GM12892 (cell line): ENCODE data around the gene LONRF3.

Experiments
- DNase-seq: peaks from one replicate; pipeline ENCODE4 v3.0.0; 2011; ENCODE audit not compliant: insufficient read length
- FAIRE-seq: peaks from 2 replicates; lab custom pipeline; 2011; peaks lifted over from hg19 to GRCh38; lab: Jason Lieb, UNC
- POLR2A ChIP-seq: IDR thresholded peaks from 2 replicates; pipeline ENCODE4 v1.6.1; 2011; ENCODE audit warnings: low read depth, low read length, control low read depth
- POLR2AphosphoS5 ChIP-seq: IDR thresholded peaks from 2 replicates; pipeline ENCODE4 v1.6.1; 2011; ENCODE audit warnings: low read depth, low read length, control low read depth
- TAF1 ChIP-seq: IDR thresholded peaks from 2 replicates; pipeline ENCODE4 v1.6.1; 2011; ENCODE audit warnings: low read depth, mild to moderate bottlenecking, control low read depth, low read length, borderline replicate concordance

Gene LONRF3

GRCh38 chrX:118968031-118968430, 6.4 kb upstream of the LONRF3 start:
- TF ChIP-seq POLR2A: no peak
- TF ChIP-seq TAF1: no peak
- no peak for TF ChIP-seq POLR2AphosphoS5
- no peak for FAIRE-seq

GRCh38 chrX:118971552-118971951, 2.9 kb upstream of the LONRF3 start:
- DNase-seq (no peak), FAIRE-seq (no peak)
- TF ChIP-seq POLR2A: no peak
- TF ChIP-seq POLR2AphosphoS5: no peak
- TF ChIP-seq TAF1: no peak

More at GRCh38 chrX:118968031-118968430, 6.4 kb upstream of the LONRF3 start:
- no peak for DNase-seq

- no peak for TF ChIP-seq POLR2A
- no peak for DNase-seq
- FAIRE-seq: no peak
Measured at GRCh38 chrX:118973389-118974087, 880 bp upstream of the LONRF3 start.

GRCh38 chrX:118974908-118975671, 672 bp downstream of the LONRF3 start:
- DNase-seq (peak; percentile 27), FAIRE-seq (no peak)

DNA sequence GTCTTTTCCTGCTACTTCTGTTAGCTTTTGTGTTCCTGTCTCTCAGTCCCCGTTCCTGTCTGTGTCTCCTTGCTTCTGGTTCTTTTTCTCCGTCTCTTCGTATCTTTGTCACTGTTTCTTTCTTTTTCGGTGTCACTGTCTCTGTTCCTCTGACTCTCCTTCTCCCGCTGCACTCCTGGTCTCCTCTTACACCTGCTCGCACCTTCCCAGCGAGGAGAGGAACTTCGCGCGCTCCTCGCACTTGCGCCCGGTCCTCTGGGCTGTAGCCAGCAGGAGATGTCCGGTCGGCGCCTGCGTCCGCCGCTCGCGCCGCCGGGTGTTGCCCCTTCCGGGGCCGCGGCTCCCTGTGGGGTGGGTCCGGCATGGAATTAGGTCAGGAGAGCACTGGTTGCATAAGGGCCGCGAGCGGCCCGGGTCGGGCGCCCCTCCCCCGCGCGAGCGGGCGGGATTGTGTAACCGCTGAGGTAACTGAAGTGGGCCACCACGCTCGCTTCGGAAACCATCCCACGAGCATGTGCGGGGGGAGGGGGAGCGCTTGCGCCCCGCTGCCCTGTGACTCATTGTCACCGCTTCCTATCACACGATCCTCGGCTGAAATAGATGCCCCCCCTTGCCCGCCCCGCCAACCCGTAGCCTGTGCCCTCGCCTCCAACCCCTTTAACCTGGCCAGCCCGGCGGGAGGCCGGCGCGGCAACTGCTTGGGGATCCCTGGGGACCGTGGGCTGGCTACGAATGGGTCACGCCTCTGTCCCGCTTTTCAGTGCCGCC, 1.6 kb downstream of the LONRF3 start:
- FAIRE-seq: no peak
- peak; percentile 29 for DNase-seq
- TF ChIP-seq TAF1: no peak
- no peak for TF ChIP-seq POLR2A
- no peak for TF ChIP-seq POLR2AphosphoS5

More at GRCh38 chrX:118974908-118975671, 672 bp downstream of the LONRF3 start:
- TF ChIP-seq TAF1 (no peak), POLR2A (no peak), POLR2AphosphoS5 (no peak)

DNA sequence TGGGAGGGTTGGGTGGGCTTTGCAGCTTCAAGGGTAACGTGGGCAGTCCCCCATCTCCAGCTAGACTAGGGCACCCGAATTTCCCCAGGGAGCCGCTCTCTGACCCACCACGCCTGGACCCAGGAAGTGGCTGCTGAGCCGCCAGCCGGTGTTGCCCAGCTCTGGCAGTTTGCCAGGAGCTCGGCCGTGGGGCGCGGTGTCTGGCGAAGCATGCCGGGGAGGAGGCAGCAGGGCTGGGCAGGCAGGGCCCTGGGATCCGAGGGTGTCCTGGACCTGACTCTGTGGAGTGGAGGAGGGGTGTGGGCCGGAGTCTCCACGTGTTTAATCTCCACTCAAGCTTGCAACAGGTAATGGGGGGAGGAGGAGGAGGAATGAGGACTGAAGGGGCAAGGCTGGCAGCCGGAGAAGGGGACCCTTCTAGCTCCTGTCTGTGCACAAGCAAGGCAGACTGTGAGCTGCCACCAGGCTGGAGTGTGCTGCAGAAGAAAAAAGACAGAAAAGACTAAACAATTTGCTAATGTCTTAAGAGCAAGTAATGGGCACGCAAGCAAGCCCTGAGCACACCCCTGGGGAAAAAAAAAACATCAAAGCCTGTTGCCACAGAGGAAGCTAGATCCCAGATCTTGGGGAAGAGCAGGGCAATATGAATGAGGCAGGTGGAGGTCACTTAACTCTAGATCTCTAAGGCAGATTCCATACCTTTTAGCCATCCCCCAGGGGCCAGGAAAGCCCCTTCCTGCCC, 2.4 kb downstream of the LONRF3 start:
- no peak for TF ChIP-seq TAF1
- no peak for TF ChIP-seq POLR2AphosphoS5
- TF ChIP-seq POLR2A: no peak
- DNase-seq (no peak), FAIRE-seq (no peak)

DNA sequence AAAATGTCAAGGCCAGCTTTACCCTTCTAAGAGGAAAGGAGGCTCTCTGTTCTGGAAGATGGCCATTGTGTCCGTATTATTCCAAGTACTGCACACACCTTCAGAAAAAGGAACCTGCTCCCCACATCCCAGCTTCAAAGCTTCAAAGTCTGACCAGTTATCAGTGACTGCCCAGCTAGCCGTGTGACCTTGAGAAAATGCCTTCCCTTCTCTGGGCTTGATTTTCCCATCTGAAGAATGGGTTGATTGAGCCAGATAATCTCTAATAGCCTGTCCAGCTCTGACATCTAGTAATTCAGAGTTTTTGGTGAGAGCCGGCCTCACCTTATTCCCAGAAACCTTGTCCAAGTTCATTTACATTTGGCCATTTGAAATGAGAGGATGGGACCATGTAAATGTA, 3.0 kb downstream of the LONRF3 start:
- DNase-seq (no peak), FAIRE-seq (no peak)
- TF ChIP-seq POLR2A (no peak), TAF1 (no peak), POLR2AphosphoS5 (no peak)

DNA sequence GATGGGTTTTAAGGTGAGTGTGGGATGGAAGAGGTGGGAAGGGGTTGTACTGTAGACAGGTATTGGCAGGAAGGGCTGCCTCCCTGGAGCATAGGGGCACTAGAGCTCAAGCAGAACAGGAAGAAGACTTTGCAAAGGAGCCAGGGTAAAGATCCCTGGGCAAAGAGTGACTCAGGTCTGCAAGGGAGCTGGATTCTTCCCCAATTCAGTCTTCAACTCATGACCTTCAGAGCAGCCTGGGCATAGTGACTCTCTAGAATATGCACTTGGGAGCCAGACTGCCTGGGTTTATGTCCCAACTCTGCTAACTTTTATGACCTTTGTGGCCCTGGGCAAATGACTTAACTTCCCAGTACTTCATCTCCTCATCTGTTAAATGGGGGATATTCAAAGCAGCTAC, 4.0 kb downstream of the LONRF3 start:
- no peak for TF ChIP-seq POLR2AphosphoS5
- TF ChIP-seq TAF1: no peak
- TF ChIP-seq POLR2A: no peak
- no peak for DNase-seq
- no peak for FAIRE-seq

- no peak for TF ChIP-seq POLR2AphosphoS5
- TF ChIP-seq POLR2A: no peak
- no peak for TF ChIP-seq TAF1
- no peak for FAIRE-seq
Measured at GRCh38 chrX:118980761-118981160, 6.3 kb downstream of the LONRF3 start.

DNA sequence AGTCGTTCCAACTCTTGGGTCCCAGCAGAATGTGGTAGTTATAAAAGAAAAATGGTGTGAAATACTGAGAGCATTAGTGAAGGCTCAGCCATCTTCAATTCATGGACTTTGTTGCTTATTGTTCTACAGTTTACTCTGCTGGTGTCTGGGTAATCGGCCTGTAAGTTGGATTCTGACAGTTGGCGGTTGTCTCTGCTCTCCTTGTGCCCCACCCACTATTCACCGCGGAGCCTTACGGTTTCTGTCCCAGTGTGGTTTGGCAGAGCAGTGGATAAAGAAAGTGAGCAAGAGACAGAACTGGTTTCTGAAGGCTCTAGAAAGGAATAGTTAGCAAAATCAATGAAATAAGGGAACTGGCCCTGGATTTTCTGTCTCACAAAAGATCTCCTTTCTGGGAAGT, 9.1 kb downstream of the LONRF3 start:
- FAIRE-seq: no peak
- no peak for DNase-seq
- TF ChIP-seq POLR2AphosphoS5 (no peak), POLR2A (no peak), TAF1 (no peak)

More at GRCh38 chrX:118980761-118981160, 6.3 kb downstream of the LONRF3 start:
- DNase-seq: no peak

DNA sequence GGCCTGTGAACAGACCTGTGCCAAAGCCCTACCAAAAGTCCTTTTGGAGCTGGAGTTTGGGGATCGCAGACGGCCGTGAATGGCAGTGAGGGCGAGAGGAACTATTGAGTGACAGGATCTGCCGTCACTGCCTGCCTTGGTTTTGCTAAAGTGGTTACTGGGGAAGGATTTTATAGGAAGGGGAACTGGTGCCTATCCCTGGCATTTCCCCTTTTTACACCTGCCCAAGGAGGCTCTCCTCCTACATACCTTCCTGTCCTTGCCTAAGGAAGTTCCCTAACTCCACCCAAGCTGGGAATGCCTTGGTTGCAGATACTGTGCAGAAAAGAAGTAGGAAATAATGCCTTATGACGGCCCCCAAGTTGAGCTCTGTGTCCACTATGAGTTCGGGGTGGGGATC, 14.5 kb downstream of the LONRF3 start:
- no peak for FAIRE-seq
- no peak for TF ChIP-seq POLR2A
- TF ChIP-seq POLR2AphosphoS5: no peak
- no peak for TF ChIP-seq TAF1
- no peak for DNase-seq
